H7 (cell line): ENCODE results near the gene CRTAC1. TPM values are rescaled to one million over a fixed set of nuclear protein-coding genes. Genes with fewer than 3 reads are reported as not detected.

Source experiments
- DNase-seq: peaks from one replicate; pipeline ENCODE4 v3.0.0; 2012
- H3K27me3 ChIP-seq: 2 replicates; pipeline ENCODE4 v1.6.0; 2011; ENCODE audit warnings: mild to moderate bottlenecking, low read length; ENCODE audit not compliant: control insufficient read depth, insufficient read depth
- H3K36me3 ChIP-seq: replicated peaks from 2 replicates; pipeline ENCODE4 v1.5.1; 2011; ENCODE audit warnings: low read length; ENCODE audit not compliant: control insufficient read depth, insufficient read depth
- H3K4me3 ChIP-seq: 2 replicates; pipeline ENCODE4 v1.5.1; 2011; ENCODE audit warnings: low read depth, mild to moderate bottlenecking, control low read depth, low read length, moderate library complexity; ENCODE audit not compliant: insufficient read depth
- total RNA-seq: library from RNA; depleted of rRNA; stranded (reverse); fragments of >200 nt; shearing (Covaris generic); gene quantifications from 2 replicates; pipeline ENCODE4 v1.2.3, GENCODE V29; 2014; rRNA removed

CRTAC1 gene
- total RNA-seq, 1 experiment from 2014 or later = 0.03 TPM

DNA sequence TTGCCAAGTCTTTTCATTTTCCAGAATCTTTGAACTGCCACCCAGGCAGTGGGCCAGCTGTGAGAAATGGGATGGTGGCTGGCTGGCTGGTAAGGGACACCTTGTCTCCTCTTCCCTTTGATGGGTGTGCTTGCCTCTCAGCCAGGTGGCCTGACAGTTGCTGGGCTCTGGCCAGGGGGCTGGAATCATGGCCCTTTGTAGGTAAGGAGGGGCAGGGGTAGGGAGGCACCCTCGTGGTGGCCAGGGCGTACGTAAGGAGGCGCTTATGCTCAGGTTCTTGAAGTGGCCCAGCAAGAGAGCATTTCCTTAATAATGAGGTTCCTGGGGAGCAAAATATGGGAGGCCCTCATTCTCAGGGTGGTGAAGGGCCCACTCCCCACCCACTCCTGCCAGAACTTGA is 213.8 kb downstream of the CRTAC1 start:
- DNase-seq = no peak
- no peaks in the 10 kb centered on the region for H3K27me3 ChIP-seq
- no peak overlapping the region for H3K4me3 ChIP-seq
- no peaks in the 10 kb centered on the region for H3K36me3 ChIP-seq

Other genes starting within 250 kb of the CRTAC1 start
- 0.04 TPM in 1 of 2 replicates, not detected in the other for gene GOLGA7B, start 180.8 kb downstream of the CRTAC1 start, total RNA-seq
- 11.8 and 16.3 TPM in 2 replicates for gene R3HCC1L, start 104.0 kb upstream of the CRTAC1 start, total RNA-seq
- gene LOXL4, start 237.6 kb upstream of the CRTAC1 start, total RNA-seq = 1.4 and 1.7 TPM in 2 replicates